Epithelial cell of proximal tubule (primary cell): ENCODE data around the gene TMEM45A. TPM values are rescaled to one million over a fixed set of nuclear protein-coding genes. Genes with fewer than 3 reads are reported as not detected.

Source experiments
- DNase-seq: peaks from one replicate; pipeline ENCODE4 v3.0.0-alpha.2; 2011; ENCODE audit warnings: low read depth
- H3K4me3 ChIP-seq: 2 replicates; pipeline ENCODE4 v1.5.1; 2011; ENCODE audit warnings: low read depth, mild to moderate bottlenecking, low read length
- total RNA-seq: library from RNA; depleted of rRNA; stranded (reverse); fragments of >200 nt; gene quantifications from 2 replicates; pipeline ENCODE4 v1.2.3, GENCODE V29; 2015
- TF ChIP-seq, protein P1 (sequence below): conservative IDR thresholded peaks from 2 replicates; pipeline ENCODE4 v1.5.1; 2012; ENCODE audit warnings: low read depth, mild to moderate bottlenecking, low read length

The TMEM45A gene
- total RNA-seq, 1 donor from 2014 or later: 1.8 TPM

DNA sequence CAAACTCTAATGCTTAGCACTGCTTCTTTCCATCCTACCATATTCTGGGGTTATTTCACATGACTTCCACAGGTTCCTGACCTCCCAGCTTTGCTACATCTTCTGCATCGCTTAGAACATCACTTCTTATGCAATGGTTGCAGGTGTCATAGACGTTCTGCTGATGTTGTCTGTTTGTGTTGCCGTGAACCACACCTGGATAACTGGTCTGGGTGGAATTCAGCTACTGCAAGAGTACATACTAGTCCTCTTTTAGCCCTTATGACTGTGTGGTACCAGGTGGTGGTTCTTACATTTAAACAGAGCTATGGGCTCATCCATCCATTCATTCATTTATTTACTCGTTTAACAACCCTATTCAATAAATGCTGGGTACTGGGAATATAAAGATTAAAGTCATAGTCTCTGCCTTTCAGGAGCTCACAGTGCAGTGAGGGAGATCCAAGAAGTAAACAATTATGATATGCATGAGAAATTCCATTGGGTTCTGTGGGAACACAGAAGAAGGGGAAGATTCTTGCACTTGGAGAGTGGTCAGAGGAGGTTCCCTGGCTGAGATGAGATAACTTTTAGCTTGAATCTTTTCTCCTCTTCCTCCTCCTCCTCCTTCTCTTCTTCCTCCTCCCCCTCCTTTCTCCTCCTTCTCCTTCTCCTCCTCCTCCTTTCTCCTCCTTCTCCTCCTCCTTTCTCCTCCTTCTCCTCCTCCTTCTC, 30.8 kb downstream of the TMEM45A start:
- TF ChIP-seq, protein P1, sequence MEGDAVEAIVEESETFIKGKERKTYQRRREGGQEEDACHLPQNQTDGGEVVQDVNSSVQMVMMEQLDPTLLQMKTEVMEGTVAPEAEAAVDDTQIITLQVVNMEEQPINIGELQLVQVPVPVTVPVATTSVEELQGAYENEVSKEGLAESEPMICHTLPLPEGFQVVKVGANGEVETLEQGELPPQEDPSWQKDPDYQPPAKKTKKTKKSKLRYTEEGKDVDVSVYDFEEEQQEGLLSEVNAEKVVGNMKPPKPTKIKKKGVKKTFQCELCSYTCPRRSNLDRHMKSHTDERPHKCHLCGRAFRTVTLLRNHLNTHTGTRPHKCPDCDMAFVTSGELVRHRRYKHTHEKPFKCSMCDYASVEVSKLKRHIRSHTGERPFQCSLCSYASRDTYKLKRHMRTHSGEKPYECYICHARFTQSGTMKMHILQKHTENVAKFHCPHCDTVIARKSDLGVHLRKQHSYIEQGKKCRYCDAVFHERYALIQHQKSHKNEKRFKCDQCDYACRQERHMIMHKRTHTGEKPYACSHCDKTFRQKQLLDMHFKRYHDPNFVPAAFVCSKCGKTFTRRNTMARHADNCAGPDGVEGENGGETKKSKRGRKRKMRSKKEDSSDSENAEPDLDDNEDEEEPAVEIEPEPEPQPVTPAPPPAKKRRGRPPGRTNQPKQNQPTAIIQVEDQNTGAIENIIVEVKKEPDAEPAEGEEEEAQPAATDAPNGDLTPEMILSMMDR: no peak
- no peak for DNase-seq
- no peak overlapping the region for H3K4me3 ChIP-seq

DNA sequence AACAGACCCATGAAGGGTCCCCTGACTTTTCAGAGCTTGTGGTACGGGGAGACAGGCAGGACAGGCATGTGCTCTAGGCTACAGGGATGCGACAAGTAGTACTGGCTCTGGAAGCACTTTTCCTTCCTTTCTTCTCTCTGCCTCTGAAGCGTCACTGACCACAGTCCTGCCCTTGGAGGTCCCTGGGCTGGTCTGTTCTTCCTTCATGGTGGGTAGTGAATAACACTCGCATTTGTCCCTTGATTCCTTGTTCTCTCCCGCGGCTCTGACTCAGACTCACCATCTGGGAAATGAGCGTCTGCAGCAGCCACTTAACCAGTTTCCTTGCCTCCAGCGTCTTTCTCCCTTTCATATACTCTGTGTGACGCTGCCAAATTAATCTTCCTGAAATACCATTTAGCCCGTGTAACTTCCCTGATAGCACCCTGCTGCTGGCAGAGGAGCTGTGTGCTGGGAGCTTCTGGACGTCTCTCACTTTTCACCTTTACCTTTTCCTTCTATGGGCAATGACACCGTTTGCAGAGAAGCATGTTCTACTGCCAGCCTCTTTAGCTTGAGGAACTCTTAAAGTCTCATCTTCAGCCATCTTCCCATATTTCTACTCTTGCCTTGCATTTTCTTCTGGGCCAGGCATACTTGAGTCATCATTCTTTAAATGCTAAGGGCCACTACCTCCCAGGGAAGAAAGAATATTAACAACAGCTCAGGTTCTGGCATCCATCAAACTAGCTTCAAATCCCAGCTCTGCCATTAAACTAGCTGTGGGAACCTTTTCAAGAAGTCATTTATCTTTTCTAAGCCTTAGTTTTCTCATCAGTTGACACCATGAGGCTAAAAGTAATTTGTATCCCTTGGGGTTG, 33.6 kb downstream of the TMEM45A start:
- TF ChIP-seq, protein P1: no peak
- H3K4me3 ChIP-seq: no peak overlapping the region
- DNase-seq: no peak

DNA sequence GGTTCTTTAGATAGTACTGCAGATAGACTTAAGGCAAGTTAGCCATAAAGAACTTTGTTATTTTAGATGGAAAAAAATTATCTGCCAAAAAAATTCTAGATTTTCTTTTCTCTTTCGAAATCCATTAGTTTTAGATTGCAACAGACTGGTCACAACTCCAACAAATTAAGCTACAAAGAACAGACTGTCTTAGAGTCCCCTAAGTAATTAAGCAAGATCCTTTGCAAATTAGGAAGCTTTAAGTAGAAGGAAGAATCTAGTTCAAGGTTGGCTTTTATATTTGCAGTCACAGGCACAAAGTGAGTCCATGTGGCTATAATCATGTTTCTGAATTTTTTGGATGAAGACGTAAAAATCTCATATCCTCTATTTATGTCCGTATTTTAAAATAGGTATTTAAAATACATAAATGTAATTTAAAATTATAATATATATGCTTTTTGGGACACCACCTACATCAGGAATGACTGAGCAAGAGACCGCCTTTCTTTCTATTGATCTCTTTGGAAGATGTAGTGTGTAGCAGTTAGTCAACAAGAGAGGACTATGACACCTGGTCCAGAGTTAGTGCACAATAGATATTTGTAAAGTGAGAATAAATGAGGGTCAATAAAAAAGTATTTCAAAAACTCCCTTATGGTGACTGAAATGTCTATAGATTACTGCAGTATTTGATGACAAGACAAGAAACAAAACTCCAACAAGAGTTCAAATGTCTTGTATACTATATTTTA, 34.4 kb downstream of the TMEM45A start:
- H3K4me3 ChIP-seq: no peak overlapping the region
- TF ChIP-seq, protein P1: no peak
- DNase-seq: no peak

DNA sequence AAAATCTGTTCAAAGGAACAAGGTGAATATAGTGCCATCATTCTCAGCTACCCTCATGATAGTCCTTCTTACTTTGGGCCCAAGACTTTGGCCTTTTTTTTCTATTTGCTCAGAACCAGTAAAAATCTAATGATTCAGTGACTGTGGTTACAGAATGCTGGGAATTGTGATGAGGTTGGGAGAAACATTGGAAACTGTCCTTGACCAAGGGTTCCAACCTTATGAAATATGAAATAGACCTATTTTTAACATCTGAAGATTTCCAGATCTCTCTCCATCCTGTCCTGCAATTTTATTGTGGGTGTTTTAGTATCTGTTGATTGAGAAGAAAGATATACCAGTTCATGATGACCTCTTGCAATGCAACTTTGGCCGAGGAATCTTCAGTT, 34.9 kb downstream of the TMEM45A start:
- no peak for DNase-seq
- TF ChIP-seq, protein P1: no peak

DNA sequence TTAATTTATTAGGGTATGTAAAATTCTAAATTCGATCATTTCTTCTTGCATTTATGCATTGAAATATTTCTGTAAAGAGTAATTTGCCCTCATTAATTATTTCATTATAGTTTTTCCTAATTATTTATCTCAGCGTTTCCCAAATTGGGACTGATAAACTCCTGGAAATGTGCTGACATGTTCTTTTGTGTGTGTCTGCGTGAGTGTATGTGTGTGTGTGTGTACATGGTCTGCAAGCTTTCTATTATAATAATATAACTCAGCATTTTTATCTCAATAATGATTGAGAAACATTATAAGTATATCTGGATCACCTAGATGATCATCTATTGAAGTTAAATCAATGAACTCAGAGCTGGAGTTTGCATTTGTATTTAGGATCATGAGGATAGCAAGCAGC, 38.7 kb downstream of the TMEM45A start:
- DNase-seq: no peak
- TF ChIP-seq, protein P1: no peak
- no peak overlapping the region for H3K4me3 ChIP-seq

More for the DNA sequence above, 34.9 kb downstream of the TMEM45A start:
- H3K4me3 ChIP-seq: no peak overlapping the region

DNA sequence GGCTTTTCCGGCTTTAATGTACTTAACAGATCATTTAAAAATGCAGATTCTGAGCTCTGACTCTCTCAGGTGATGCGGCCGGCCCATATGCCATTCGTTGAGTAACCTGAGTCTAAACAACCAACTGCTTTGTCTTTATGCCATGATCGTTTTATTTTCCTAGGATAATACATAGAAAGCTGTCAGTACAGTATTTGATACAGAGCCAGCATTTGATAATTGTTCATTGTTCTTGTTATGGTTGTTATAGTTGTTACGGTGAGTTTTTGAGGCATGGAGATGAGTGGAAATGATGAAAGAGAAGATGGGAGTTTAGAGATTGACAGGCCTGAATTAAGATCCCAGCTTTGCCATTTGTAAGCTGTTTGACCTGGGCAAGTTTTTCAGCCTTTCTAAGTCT, 40.0 kb downstream of the TMEM45A start:
- no peak for DNase-seq
- TF ChIP-seq, protein P1: no peak
- H3K4me3 ChIP-seq: no peak overlapping the region
